ENCODE results near the gene MBOAT7.
A peak's percentile ranks its signal among the peaks of the same experiment; 100 is the strongest.

- TF ChIP-seq POLR2AphosphoS5 (IDR thresholded peaks at IDR 0.05) (peak in 1 of 3 donors; percentile 53), CTCF (IDR thresholded peaks at IDR 0.05) (no peak), EP300 (IDR thresholded peaks at IDR 0.05) (no peak)
Observed at GRCh38 chr19:54190503-54191010, 1.2 kb upstream of the MBOAT7 start.

Data from stomach (tissue), 4 donors.